H1 (cell line): ENCODE data around the gene OR5H15. TPM values are rescaled to one million over a fixed set of nuclear protein-coding genes. Genes with fewer than 3 reads are reported as not detected.

ENCODE experiments used
- CHD7 ChIP-seq: fragments of 300-600 bp; sonication (generic); IDR thresholded peaks from 2 replicates; pipeline ENCODE4 v1.7.1; 2012; ENCODE audit warnings: low read length, moderate library complexity, mild to moderate bottlenecking, inconsistent platforms; ENCODE audit not compliant: insufficient replicate concordance
- EGR1 ChIP-seq: IDR thresholded peaks from 2 replicates; pipeline ENCODE4 v1.6.1; 2011; ENCODE audit warnings: low read depth, low read length, borderline replicate concordance
- NANOG ChIP-seq: IDR thresholded peaks from 2 replicates; pipeline ENCODE4 v1.6.1; 2011; ENCODE audit warnings: low read length, low read depth, mild to moderate bottlenecking, inconsistent platforms; ENCODE audit not compliant: insufficient read depth, poor library complexity, severe bottlenecking
- POLR2A ChIP-seq, 2 experiments: IDR thresholded peaks; 1 replicate in 1 of 2; 2 replicates in 1 of 2; pipeline ENCODE4 v1.6.1; 2011; ENCODE audit warnings: low read depth in 2 of 2, low read length in 2 of 2, mild to moderate bottlenecking in 2 of 2; ENCODE audit errors: control extremely low read depth in 1 of 2
- POLR2AphosphoS5 ChIP-seq: IDR thresholded peaks from 2 replicates; pipeline ENCODE4 v1.6.1; 2011; ENCODE audit warnings: low read depth, low read length
- RBBP5 ChIP-seq: IDR thresholded peaks from 2 replicates; pipeline ENCODE4 v1.7.1; 2012; ENCODE audit warnings: low read depth, mild to moderate bottlenecking, inconsistent platforms, low read length, moderate library complexity, borderline replicate concordance
- SP1 ChIP-seq: IDR thresholded peaks from 2 replicates; pipeline ENCODE4 v1.6.1; 2011; ENCODE audit warnings: low read depth, low read length
- USF2 ChIP-seq: IDR thresholded peaks from 2 replicates; pipeline ENCODE4 v1.6.1; 2011; ENCODE audit warnings: low read length, improper control_type of control experiment
- polyA plus RNA-seq, 7 experiments: library from polyadenylated mRNA; depleted of rRNA in 3 of 7; stranded (reverse) in 5 of 7; unstranded in 2 of 7; fragments of >200 nt in 5 of 7; fragments of 200-250 nt in 2 of 7; gene quantifications; 1 replicate in 5 of 7; 2 replicates in 1 of 7; 4 replicates in 1 of 7; pipeline versions ENCODE4 v1.2.1 to v1.2.3, GENCODE V29; 2011 to 2013; ENCODE audit warnings: missing spikeins in 2 of 7, mixed read lengths in 2 of 7
- total RNA-seq: library from RNA; stranded (reverse); fragmentation: NEBNext Ultra II Directional; extraction: Animal tissue kit (Norgen Biotek cat#: 25700); gene quantifications from 2 replicates; pipeline ENCODE4 v1.2.1, GENCODE V29; 2021

OR5H15 gene
- total and polyA plus RNA-seq, 2 of the 8 experiments (the other 6 are each of a cell fraction or from before 2014, with no cell fraction given), result not detected

- TF ChIP-seq CHD7, result no peak
- no peak for TF ChIP-seq POLR2AphosphoS5
- TF ChIP-seq NANOG, result no peak
- no peak for TF ChIP-seq RBBP5
- TF ChIP-seq EGR1, result no peak
- TF ChIP-seq SP1, result no peak
- TF ChIP-seq USF2, result no peak
- no peak for TF ChIP-seq POLR2A (IDR thresholded peaks at IDR 0.05; ENCODE audit: control extremely low read depth in 1 of 2, low read depth in 2 of 2, low read length in 2 of 2)
- TF ChIP-seq, all 59 proteins: peak for 0
Observed at GRCh38 chr3:98199020-98199419, 32.5 kb downstream of the OR5H15 start (continued).
